K562 (cell line): Measurements from ENCODE around the gene HSF5. TPM values are rescaled to one million over a fixed set of nuclear protein-coding genes. Genes with fewer than 3 reads are reported as not detected.

Source experiments
- ATAC-seq: fragments of 200-7000 bp; cut with Tn5 transposase; 3 replicates; pipeline ENCODE4 v1.9.1; 2020; ENCODE audit warnings: moderate library complexity
- BruUV-seq: library from RNA; stranded (reverse); fragments of 400-500 nt; replicated peaks from 2 replicates; lab custom pipeline; 2021; lab: Mats Ljungman, UMichigan
- CTCF ChIA-PET: fragments of 300-600 bp; formaldehyde crosslinking; extraction: SDS; loops from one replicate; lab custom pipeline; 2021; ENCODE audit warnings: low intra/inter-chr PET ratio; lab: Yijun Ruan, JAX
- POLR2A ChIA-PET: fragments of 300-600, 350-650 bp; sonication (Branson Sonifier 250); formaldehyde crosslinking; extraction: SDS; loops from one replicate; lab custom pipeline; 2021; ENCODE audit warnings: antibody characterized with exemption, inconsistent platforms; lab: Yijun Ruan, JAX
- DNase-seq, 4 experiments: peaks; one replicate each; pipeline versions ENCODE4 v3.0.0 to v3.0.0-alpha.2; 2011 to 2018; ENCODE audit warnings: low spot score in 3 of 4, mixed read lengths in 3 of 4; ENCODE audit errors: extremely low read depth in 1 of 4
- FAIRE-seq: peaks from 2 replicates; lab custom pipeline; 2011; peaks lifted over from hg19 to GRCh38; lab: Jason Lieb, UNC
- H2AFZ ChIP-seq: 2 replicates; pipeline ENCODE4 v1.6.0; 2011; ENCODE audit warnings: low read depth, low read length, control low read depth, inconsistent platforms
- H3K27ac ChIP-seq: fragments of 200-600 bp; 3 replicates; pipeline ENCODE4 v1.8.0; 2011; ENCODE audit warnings: low read depth, mild to moderate bottlenecking, control low read depth, inconsistent platforms, low read length, moderate library complexity, mixed read lengths; ENCODE audit errors: extremely low read depth
- H3K27me3 ChIP-seq, 2 experiments: fragments of 300-600 bp in 1 of 2; 2 replicates in 1 of 2; 3 replicates in 1 of 2; pipeline versions ENCODE4 v1.6.0 to v1.8.0; 2011; ENCODE audit warnings: inconsistent platforms in 2 of 2, low read length in 2 of 2, mild to moderate bottlenecking in 1 of 2, mixed read lengths in 1 of 2, moderate library complexity in 1 of 2; ENCODE audit not compliant: control insufficient read depth in 2 of 2, insufficient read depth in 2 of 2
- H3K36me3 ChIP-seq: fragments of 300-600 bp; 3 replicates; pipeline ENCODE4 v1.8.0; 2011; ENCODE audit warnings: mild to moderate bottlenecking, low read length, inconsistent platforms; ENCODE audit not compliant: control insufficient read depth, insufficient read depth
- H3K4me1 ChIP-seq, 2 experiments: fragments of 200-600 bp in 1 of 2; replicated peaks in 1 of 2; 2 replicates in 1 of 2; 3 replicates in 1 of 2; pipeline versions ENCODE4 v1.5.1 to v1.8.0; 2011; ENCODE audit warnings: inconsistent platforms in 2 of 2, low read length in 2 of 2, mild to moderate bottlenecking in 1 of 2, mixed read lengths in 1 of 2, moderate library complexity in 1 of 2; ENCODE audit not compliant: control insufficient read depth in 2 of 2, insufficient read depth in 2 of 2
- H3K4me2 ChIP-seq: 2 replicates; pipeline ENCODE4 v1.6.1; 2011; ENCODE audit warnings: low read length, control low read depth, inconsistent platforms, mixed read lengths; ENCODE audit not compliant: insufficient read depth
- H3K4me3 ChIP-seq: fragments of 200-600 bp; sonication (generic), shearing (Covaris generic); 2 replicates; pipeline ENCODE4 v1.5.1; 2016; ENCODE audit warnings: control low read depth, inconsistent platforms
- H3K79me2 ChIP-seq: fragments of 200-600 bp; 3 replicates; pipeline ENCODE4 v1.8.0; 2011; ENCODE audit warnings: low read length, inconsistent platforms; ENCODE audit not compliant: control insufficient read depth, insufficient read depth
- H3K9ac ChIP-seq, 2 experiments: 2 replicates each; pipeline versions ENCODE4 v1.6.0 to v1.6.1; 2011; ENCODE audit warnings: low read depth in 2 of 2, low read length in 2 of 2, control low read depth in 1 of 2, inconsistent platforms in 1 of 2, mild to moderate bottlenecking in 1 of 2, mixed read lengths in 1 of 2; ENCODE audit not compliant: insufficient read depth in 1 of 2
- H3K9me1 ChIP-seq: one replicate; pipeline ENCODE4 v1.6.0; 2011; ENCODE audit warnings: inconsistent platforms, mild to moderate bottlenecking, low read length, moderate library complexity; ENCODE audit not compliant: control insufficient read depth, insufficient read depth
- H3K9me3 ChIP-seq: replicated peaks from 2 replicates; pipeline ENCODE4 v1.5.1; 2011; ENCODE audit warnings: low read depth, low read length, inconsistent platforms; ENCODE audit not compliant: control insufficient read depth, insufficient read depth
- H4K20me1 ChIP-seq: replicated peaks from 2 replicates; pipeline ENCODE4 v1.6.1; 2011; ENCODE audit warnings: low read length, inconsistent platforms, mixed read lengths; ENCODE audit not compliant: control insufficient read depth, insufficient read depth
- C11orf30 ChIP-seq: fragments of 450-650 bp; IDR thresholded peaks from 2 replicates; pipeline ENCODE4 v1.6.1; 2016; ENCODE audit warnings: low read depth, mild to moderate bottlenecking
- DNMT1 ChIP-seq: fragments of 450-650 bp; IDR thresholded peaks from 2 replicates; pipeline ENCODE4 v1.6.1; 2016; ENCODE audit warnings: antibody characterized with exemption, mild to moderate bottlenecking
- ESRRA ChIP-seq: fragments of 450-650 bp; IDR thresholded peaks from 2 replicates; pipeline ENCODE4 v1.6.1; 2014; ENCODE audit warnings: low read depth, mild to moderate bottlenecking, moderate library complexity, borderline replicate concordance
- HNRNPH1 ChIP-seq: fragments of 200-400 bp; formaldehyde crosslinking; optimal IDR thresholded peaks from 2 replicates; pipeline ENCODE3; 2017; ENCODE audit warnings: low read depth, mild to moderate bottlenecking, low read length, moderate library complexity
- KAT8 ChIP-seq: fragments of 450-650 bp; IDR thresholded peaks from 2 replicates; pipeline ENCODE4 v1.6.1; 2016; ENCODE audit warnings: low read depth, mild to moderate bottlenecking
- KDM5B ChIP-seq: fragments of 200-600 bp; sonication (generic); IDR thresholded peaks from 2 replicates; pipeline ENCODE4 v1.6.1; 2012; ENCODE audit warnings: low read depth, mild to moderate bottlenecking, moderate library complexity, low read length, control low read depth, inconsistent platforms; ENCODE audit not compliant: insufficient replicate concordance
- MAFF ChIP-seq: IDR thresholded peaks from 2 replicates; pipeline ENCODE4 v1.6.1; 2012; ENCODE audit warnings: low read length, improper control_type of control experiment
- RB1 ChIP-seq: fragments of 450-650 bp; IDR thresholded peaks from 2 replicates; pipeline ENCODE4 v1.6.1; 2017; ENCODE audit warnings: low read depth, mild to moderate bottlenecking
- ZNF316 ChIP-seq: fragments of 450-650 bp; IDR thresholded peaks from 2 replicates; pipeline ENCODE4 v1.6.1; 2016
- WGBS: fragments of 100-300 bp; shearing (Covaris generic); methylation state at CpG from one replicate; pipeline ENCODE4 v1.1.6; 2016; ENCODE audit warnings: low coverage, mixed read lengths; ENCODE audit not compliant: insufficient coverage; ENCODE audit errors: missing lambda C conversion rate; 5-methylcytosine and 5-hydroxymethylcytosine counted together
- in situ Hi-C: fragments of 300-500 bp; cut with MboI; formaldehyde crosslinking; loops from 4 replicates; pipeline ENCODE4 v1.15.0; 2018; ENCODE audit warnings: inconsistent platforms, mixed read lengths
- intact Hi-C: fragments of 100-400 bp; cut with micrococcal nuclease; formaldehyde crosslinking; loops from 2 replicates; pipeline ENCODE4 v1.14.2; 2022
- polyA plus RNA-seq, 8 experiments: library from polyadenylated mRNA; depleted of rRNA in 4 of 8; stranded (reverse) in 5 of 8; unstranded in 3 of 8; fragments of >200 nt; fragmentation: Nextera tagmentation in 2 of 8; fragmentation: Illumina TruSeq in 1 of 8; extraction: Ambion mirVana in 2 of 8; extraction: Trizol in 1 of 8; gene quantifications; 2 replicates each; pipeline versions ENCODE4 v1.2.1 to v1.2.3, GENCODE V29; 2011 to 2014; ENCODE audit warnings: inconsistent platforms in 1 of 8, missing spikeins in 1 of 8
- total RNA-seq, 7 experiments: library from RNA; depleted of rRNA in 6 of 7; stranded (reverse); fragments of >200 nt in 6 of 7; fragmentation: Illumina TruSeq in 2 of 7; extraction: Trizol in 2 of 7; gene quantifications; 2 replicates each; pipeline versions ENCODE4 v1.2.1 to v1.2.3, GENCODE V29; 2011 to 2021; ENCODE audit warnings: low replicate concordance in 1 of 7
- TF ChIP-seq, protein P1 (sequence below): fragments of 450-650 bp; conservative IDR thresholded peaks from 2 replicates; pipeline ENCODE4 v1.6.1; 2016; ENCODE audit warnings: missing genetic modification characterization, low read depth, mild to moderate bottlenecking, control low read depth, missing compliant biosample characterization

HSF5 gene
- total and polyA plus RNA-seq, 9 of the 15 experiments (the other 6 are each of a cell fraction or from before 2014, with no cell fraction given), result 0.04 TPM; not detected in 8

DNA sequence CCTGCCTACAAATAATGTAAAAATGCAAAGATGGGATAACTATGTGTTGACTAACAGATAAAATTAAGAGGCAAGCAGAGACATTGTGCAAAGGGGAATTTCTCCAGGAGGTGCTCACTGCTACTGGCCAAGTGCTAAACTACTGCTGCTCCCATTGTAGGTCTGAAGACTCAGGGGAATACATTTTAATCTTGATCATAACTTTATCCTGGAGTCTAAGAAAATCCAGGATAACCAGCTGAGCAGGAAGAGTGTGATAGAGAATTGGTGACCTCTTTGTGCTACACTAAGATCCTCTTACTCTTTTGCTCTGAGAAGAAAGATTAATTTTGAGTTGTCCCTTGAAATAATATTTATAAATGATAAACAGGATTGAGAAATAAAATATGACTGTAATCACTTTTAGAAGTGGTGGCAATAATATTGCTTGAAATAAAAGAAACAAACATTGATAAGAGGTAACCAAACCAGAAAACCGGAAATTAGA is 76.8 kb downstream of the HSF5 start:
- H3K4me3 ChIP-seq, result no peak overlapping the region

GRCh38 chr17:58410714-58411407 is 77.3 kb downstream of the HSF5 start:
- no peak overlapping the region for H3K9ac ChIP-seq
- H3K27me3 ChIP-seq, result no peaks in the 10 kb centered on the region
- no peak overlapping the region for H3K4me2 ChIP-seq
- no peak overlapping the region for H3K4me3 ChIP-seq
- H3K27ac ChIP-seq, result no peak overlapping the region
- BruUV-seq, result no TSS peak
- intact Hi-C loops (no loop called here), in situ Hi-C loops (no loop called here)
- H2AFZ ChIP-seq, result no peak overlapping the region
- H3K9me1 ChIP-seq, result no peaks in the 10 kb centered on the region
- peaks cover 40% of the 10 kb centered on the region for H3K79me2 ChIP-seq
- ChIA-PET POLR2A (interaction anchor here (1.4 to 1.5 kb wide), 2 partner anchors 73 to 80 kb away, joined by 4 to 6 read pairs; no protein-coding TSS in a partner anchor), CTCF (no interaction called here)
- no peak for FAIRE-seq
- H4K20me1 ChIP-seq, result no peaks in the 10 kb centered on the region
- DNase-seq, result no peak
- no peaks in the 10 kb centered on the region for H3K36me3 ChIP-seq
- H3K9me3 ChIP-seq, result no peaks in the 10 kb centered on the region
- no peak for ATAC-seq
- H3K4me1 ChIP-seq, result peaks cover 7 to 9% of the 10 kb centered on the region in 2 experiments; a peak in 4 of 5 replicates
- no peak for TF ChIP-seq DNMT1
- TF ChIP-seq ZNF316, result peak; percentile 74
- 0 out of 2 replicates have a peak, but pooled peaks have one; percentile 10 for TF ChIP-seq MAFF
- peak; percentile 61 for TF ChIP-seq C11orf30
- TF ChIP-seq, protein P1, sequence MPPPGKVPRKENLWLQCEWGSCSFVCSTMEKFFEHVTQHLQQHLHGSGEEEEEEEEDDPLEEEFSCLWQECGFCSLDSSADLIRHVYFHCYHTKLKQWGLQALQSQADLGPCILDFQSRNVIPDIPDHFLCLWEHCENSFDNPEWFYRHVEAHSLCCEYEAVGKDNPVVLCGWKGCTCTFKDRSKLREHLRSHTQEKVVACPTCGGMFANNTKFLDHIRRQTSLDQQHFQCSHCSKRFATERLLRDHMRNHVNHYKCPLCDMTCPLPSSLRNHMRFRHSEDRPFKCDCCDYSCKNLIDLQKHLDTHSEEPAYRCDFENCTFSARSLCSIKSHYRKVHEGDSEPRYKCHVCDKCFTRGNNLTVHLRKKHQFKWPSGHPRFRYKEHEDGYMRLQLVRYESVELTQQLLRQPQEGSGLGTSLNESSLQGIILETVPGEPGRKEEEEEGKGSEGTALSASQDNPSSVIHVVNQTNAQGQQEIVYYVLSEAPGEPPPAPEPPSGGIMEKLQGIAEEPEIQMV (tag), result no peak
- no peak for TF ChIP-seq KAT8
- no peak for TF ChIP-seq ESRRA
- no peak for TF ChIP-seq HNRNPH1
- no peak for TF ChIP-seq KDM5B

More for the DNA sequence above, 76.8 kb downstream of the HSF5 start:
- H4K20me1 ChIP-seq, result no peaks in the 10 kb centered on the region
- FAIRE-seq (no peak), DNase-seq (no peak), ATAC-seq (no peak)
- no peaks in the 10 kb centered on the region for H3K9me1 ChIP-seq
- no peak overlapping the region for H2AFZ ChIP-seq
- TF ChIP-seq RB1, result no peak
- intact Hi-C loops (no loop called here), in situ Hi-C loops (no loop called here)
- POLR2A ChIA-PET, result interaction anchor here (1.4 to 1.5 kb wide), 2 partner anchors 74 to 80 kb away, joined by 4 to 6 read pairs; no protein-coding TSS in a partner anchor
- H3K4me2 ChIP-seq, result no peak overlapping the region
- H3K9ac ChIP-seq, result no peak overlapping the region
- no TSS peak for BruUV-seq
- WGBS, result 27% methylated on average over 1 of the region's 1 CpG
- peaks cover 7 to 9% of the 10 kb centered on the region in 2 experiments; a peak in 4 of 5 replicates for H3K4me1 ChIP-seq
- H3K27ac ChIP-seq, result no peak overlapping the region
- CTCF ChIA-PET, result no interaction called here
- H3K9me3 ChIP-seq, result no peaks in the 10 kb centered on the region
- no peaks in the 10 kb centered on the region for H3K27me3 ChIP-seq
- H3K79me2 ChIP-seq, result peaks cover 46% of the 10 kb centered on the region
- no peaks in the 10 kb centered on the region for H3K36me3 ChIP-seq
